HepG2 (cell line): ENCODE measurements around the gene LRRC73. TPM values are rescaled to one million over a fixed set of nuclear protein-coding genes. Genes with fewer than 3 reads are reported as not detected.

ENCODE experiments used
- ETV5 ChIP-seq: IDR thresholded peaks from 2 replicates; pipeline ENCODE4 v1.6.1; 2018; ENCODE audit warnings: missing biosample characterization, missing genetic modification reagents, inconsistent platforms, borderline replicate concordance
- HDAC6 ChIP-seq: fragments of 200-600 bp; sonication (generic); IDR thresholded peaks from 2 replicates; pipeline ENCODE4 v1.7.0; 2017; ENCODE audit warnings: mild to moderate bottlenecking, antibody characterized with exemption, low read length, low read depth
- KLF9 ChIP-seq: IDR thresholded peaks from 2 replicates; pipeline ENCODE4 v1.6.1; 2016; ENCODE audit warnings: low read depth
- MBD4 ChIP-seq: IDR thresholded peaks from 2 replicates; pipeline ENCODE4 v1.6.1; 2012; ENCODE audit warnings: low read length, inconsistent platforms, borderline replicate concordance
- NR2C2 ChIP-seq: sonication (generic); formaldehyde crosslinking; IDR thresholded peaks from 2 replicates; pipeline ENCODE4 v1.4.0; 2020; ENCODE audit warnings: missing genetic modification reagents, mild to moderate bottlenecking, moderate library complexity, borderline replicate concordance
- PCBP1 ChIP-seq: fragments of 200-400 bp; formaldehyde crosslinking; IDR thresholded peaks from 2 replicates; pipeline ENCODE4 v1.6.1; 2017; ENCODE audit warnings: mild to moderate bottlenecking, low read depth, low read length, borderline replicate concordance
- RNF2 ChIP-seq: fragments of 450-650 bp; conservative IDR thresholded peaks from 2 replicates; pipeline ENCODE4 v1.6.1; 2016; ENCODE audit warnings: low read depth
- SAFB2 ChIP-seq: sonication (generic); formaldehyde crosslinking; IDR thresholded peaks from 2 replicates; pipeline ENCODE4 v1.5.1; 2020; ENCODE audit warnings: missing genetic modification reagents, low read depth, mild to moderate bottlenecking, borderline replicate concordance
- SNAPC2 ChIP-seq: sonication (generic); formaldehyde crosslinking; IDR thresholded peaks from 2 replicates; pipeline ENCODE4 v1.8.1; 2022; ENCODE audit warnings: mild to moderate bottlenecking, missing genetic modification reagents
- SPEN ChIP-seq: sonication (generic); formaldehyde crosslinking; IDR thresholded peaks from 2 replicates; pipeline ENCODE4 v1.5.1; 2020; ENCODE audit warnings: low read depth, mild to moderate bottlenecking, missing genetic modification reagents
- SRY ChIP-seq: sonication (generic); formaldehyde crosslinking; IDR thresholded peaks from 2 replicates; pipeline ENCODE4 v1.8.0; 2022; ENCODE audit warnings: mild to moderate bottlenecking, missing genetic modification reagents
- TRIM24 ChIP-seq: sonication (generic); formaldehyde crosslinking; IDR thresholded peaks from 2 replicates; pipeline ENCODE4 v1.8.0; 2022; ENCODE audit warnings: mild to moderate bottlenecking, missing genetic modification reagents
- ZIK1 ChIP-seq: sonication (generic); formaldehyde crosslinking; IDR thresholded peaks from 2 replicates; pipeline ENCODE4 v1.5.0; 2020; ENCODE audit warnings: mild to moderate bottlenecking, low read depth, missing genetic modification reagents, borderline replicate concordance
- ZNF354B ChIP-seq: sonication (generic); formaldehyde crosslinking; IDR thresholded peaks from 2 replicates; pipeline ENCODE4 v1.8.0; 2022; ENCODE audit warnings: mild to moderate bottlenecking, missing genetic modification reagents
- ZNF546 ChIP-seq: sonication (generic); formaldehyde crosslinking; conservative IDR thresholded peaks from 2 replicates; pipeline ENCODE4 v1.8.1; 2023; ENCODE audit warnings: mild to moderate bottlenecking, missing genetic modification reagents
- ZNF775 ChIP-seq: sonication (generic); formaldehyde crosslinking; IDR thresholded peaks from 2 replicates; pipeline ENCODE4 v1.4.0; 2020; ENCODE audit warnings: missing genetic modification reagents, mild to moderate bottlenecking, moderate library complexity, borderline replicate concordance
- ZNF780A ChIP-seq: sonication (generic); formaldehyde crosslinking; IDR thresholded peaks from 2 replicates; pipeline ENCODE4 v1.8.0; 2022; ENCODE audit warnings: mild to moderate bottlenecking, missing genetic modification reagents, moderate library complexity
- ZSCAN30 ChIP-seq: sonication (generic); formaldehyde crosslinking; IDR thresholded peaks from 2 replicates; pipeline ENCODE4 v1.5.0; 2020; ENCODE audit warnings: mild to moderate bottlenecking, missing genetic modification reagents
- polyA plus RNA-seq, 8 experiments: library from polyadenylated mRNA; depleted of rRNA in 3 of 8; stranded (reverse) in 7 of 8; unstranded in 1 of 8; fragments of >200 nt; fragmentation: Illumina TruSeq in 4 of 8; extraction: Trizol in 4 of 8; gene quantifications; 2 replicates each; pipeline versions ENCODE4 v1.2.1 to v1.2.3, GENCODE V29; 2011 to 2016; ENCODE audit warnings: low read depth in 4 of 8, missing spikeins in 1 of 8, mixed read lengths in 1 of 8; ENCODE audit not compliant: insufficient read depth in 1 of 8
- total RNA-seq, 5 experiments: library from RNA; depleted of rRNA; stranded (reverse); fragments of >200 nt; fragmentation: Illumina TruSeq; extraction: Trizol; gene quantifications; 2 replicates each; pipeline ENCODE4 v1.2.3, GENCODE V29; 2016; ENCODE audit warnings: low read depth in 1 of 5
- TF ChIP-seq, protein P1 (sequence below): IDR thresholded peaks from 2 replicates; pipeline ENCODE4 v1.6.1; 2012; ENCODE audit warnings: low read length, improper control_type of control experiment
- TF ChIP-seq, protein P2 (sequence below): sonication (generic); formaldehyde crosslinking; IDR thresholded peaks from 2 replicates; pipeline ENCODE4 v1.4.0; 2020; ENCODE audit warnings: mild to moderate bottlenecking, missing genetic modification reagents
- TF ChIP-seq, protein P3 (sequence below): sonication (generic); formaldehyde crosslinking; conservative IDR thresholded peaks from 2 replicates; pipeline ENCODE4 v1.4.0; 2020; ENCODE audit warnings: missing genetic modification reagents
- TF ChIP-seq, protein P4 (sequence below): IDR thresholded peaks from 2 replicates; pipeline ENCODE4 v1.6.1; 2016; ENCODE audit warnings: missing genetic modification reagents, missing compliant biosample characterization

LRRC73 gene
- total and polyA plus RNA-seq, 2 of the 13 experiments (the other 11 are each of a cell fraction or from before 2014, with no cell fraction given), result 0.11 to 0.12 TPM

DNA sequence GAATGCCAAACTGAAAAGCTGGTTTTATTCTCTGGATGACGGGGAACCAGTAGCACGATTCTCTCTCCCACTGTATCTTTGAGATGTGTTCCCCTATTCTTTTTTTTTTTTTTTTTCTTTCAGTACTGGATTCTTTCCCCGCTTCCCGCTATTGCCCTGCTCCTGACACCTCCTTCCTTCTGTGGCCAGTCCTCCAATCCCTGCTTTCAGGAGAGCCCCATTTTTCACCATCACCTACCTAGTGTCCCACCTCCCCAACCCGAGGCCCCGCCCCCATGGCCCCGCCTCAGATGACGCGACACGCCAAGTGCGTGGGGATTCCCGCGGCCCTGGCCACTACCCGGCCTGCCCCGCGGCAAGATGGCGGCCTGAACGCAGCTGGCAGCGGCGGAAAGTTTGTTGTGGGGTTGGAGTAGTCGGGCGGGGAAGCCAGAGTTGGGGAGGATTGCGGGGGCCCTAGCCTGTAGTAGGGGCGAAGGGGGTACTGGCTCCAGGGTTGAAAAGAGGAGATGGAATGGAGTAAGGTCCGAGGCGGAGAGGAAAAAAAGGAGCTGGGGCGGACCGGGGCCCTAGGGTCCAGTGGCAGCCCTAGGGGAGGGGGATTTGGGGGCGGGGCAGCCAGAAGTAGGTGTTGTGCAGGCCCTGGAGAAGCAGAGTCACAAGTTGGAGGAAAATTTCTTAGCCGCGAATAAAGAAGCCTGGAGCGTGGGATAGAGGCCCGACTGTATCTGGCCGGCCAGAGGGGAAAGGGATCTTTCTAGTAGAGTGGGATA is 32.7 kb downstream of the LRRC73 start, which contains the start of gene TJAP1 (continued):
- TF ChIP-seq, protein P1, sequence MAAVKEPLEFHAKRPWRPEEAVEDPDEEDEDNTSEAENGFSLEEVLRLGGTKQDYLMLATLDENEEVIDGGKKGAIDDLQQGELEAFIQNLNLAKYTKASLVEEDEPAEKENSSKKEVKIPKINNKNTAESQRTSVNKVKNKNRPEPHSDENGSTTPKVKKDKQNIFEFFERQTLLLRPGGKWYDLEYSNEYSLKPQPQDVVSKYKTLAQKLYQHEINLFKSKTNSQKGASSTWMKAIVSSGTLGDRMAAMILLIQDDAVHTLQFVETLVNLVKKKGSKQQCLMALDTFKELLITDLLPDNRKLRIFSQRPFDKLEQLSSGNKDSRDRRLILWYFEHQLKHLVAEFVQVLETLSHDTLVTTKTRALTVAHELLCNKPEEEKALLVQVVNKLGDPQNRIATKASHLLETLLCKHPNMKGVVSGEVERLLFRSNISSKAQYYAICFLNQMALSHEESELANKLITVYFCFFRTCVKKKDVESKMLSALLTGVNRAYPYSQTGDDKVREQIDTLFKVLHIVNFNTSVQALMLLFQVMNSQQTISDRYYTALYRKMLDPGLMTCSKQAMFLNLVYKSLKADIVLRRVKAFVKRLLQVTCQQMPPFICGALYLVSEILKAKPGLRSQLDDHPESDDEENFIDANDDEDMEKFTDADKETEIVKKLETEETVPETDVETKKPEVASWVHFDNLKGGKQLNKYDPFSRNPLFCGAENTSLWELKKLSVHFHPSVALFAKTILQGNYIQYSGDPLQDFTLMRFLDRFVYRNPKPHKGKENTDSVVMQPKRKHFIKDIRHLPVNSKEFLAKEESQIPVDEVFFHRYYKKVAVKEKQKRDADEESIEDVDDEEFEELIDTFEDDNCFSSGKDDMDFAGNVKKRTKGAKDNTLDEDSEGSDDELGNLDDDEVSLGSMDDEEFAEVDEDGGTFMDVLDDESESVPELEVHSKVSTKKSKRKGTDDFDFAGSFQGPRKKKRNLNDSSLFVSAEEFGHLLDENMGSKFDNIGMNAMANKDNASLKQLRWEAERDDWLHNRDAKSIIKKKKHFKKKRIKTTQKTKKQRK, result no peak
- no peak for TF ChIP-seq ZNF354B (CRISPR knock-in tag)
- TF ChIP-seq, protein P2, sequence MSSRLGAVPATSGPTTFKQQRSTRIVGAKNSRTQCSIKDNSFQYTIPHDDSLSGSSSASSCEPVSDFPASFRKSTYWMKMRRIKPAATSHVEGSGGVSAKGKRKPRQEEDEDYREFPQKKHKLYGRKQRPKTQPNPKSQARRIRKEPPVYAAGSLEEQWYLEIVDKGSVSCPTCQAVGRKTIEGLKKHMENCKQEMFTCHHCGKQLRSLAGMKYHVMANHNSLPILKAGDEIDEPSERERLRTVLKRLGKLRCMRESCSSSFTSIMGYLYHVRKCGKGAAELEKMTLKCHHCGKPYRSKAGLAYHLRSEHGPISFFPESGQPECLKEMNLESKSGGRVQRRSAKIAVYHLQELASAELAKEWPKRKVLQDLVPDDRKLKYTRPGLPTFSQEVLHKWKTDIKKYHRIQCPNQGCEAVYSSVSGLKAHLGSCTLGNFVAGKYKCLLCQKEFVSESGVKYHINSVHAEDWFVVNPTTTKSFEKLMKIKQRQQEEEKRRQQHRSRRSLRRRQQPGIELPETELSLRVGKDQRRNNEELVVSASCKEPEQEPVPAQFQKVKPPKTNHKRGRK, result 0 out of 2 replicates have a peak, but pooled peaks have one; percentile 41
- 0 out of 2 replicates have a peak, but pooled peaks have one; percentile 57 for TF ChIP-seq PCBP1
- no peak for TF ChIP-seq ZIK1
- no peak for TF ChIP-seq RNF2
- TF ChIP-seq TRIM24 (CRISPR knock-in tag), result no peak
- TF ChIP-seq SRY (CRISPR knock-in tag), result peak; percentile 94
- no peak for TF ChIP-seq MBD4
- TF ChIP-seq ZNF775 (CRISPR knock-in tag), result peak; percentile 69; the same call in 1 of the 2 replicates
- peak; percentile 56; the same call in 1 of the 2 replicates for TF ChIP-seq ZNF780A (CRISPR knock-in tag)
- peak; percentile 78 for TF ChIP-seq NR2C2 (CRISPR knock-in tag)
- no peak for TF ChIP-seq SNAPC2
- TF ChIP-seq, protein P3, sequence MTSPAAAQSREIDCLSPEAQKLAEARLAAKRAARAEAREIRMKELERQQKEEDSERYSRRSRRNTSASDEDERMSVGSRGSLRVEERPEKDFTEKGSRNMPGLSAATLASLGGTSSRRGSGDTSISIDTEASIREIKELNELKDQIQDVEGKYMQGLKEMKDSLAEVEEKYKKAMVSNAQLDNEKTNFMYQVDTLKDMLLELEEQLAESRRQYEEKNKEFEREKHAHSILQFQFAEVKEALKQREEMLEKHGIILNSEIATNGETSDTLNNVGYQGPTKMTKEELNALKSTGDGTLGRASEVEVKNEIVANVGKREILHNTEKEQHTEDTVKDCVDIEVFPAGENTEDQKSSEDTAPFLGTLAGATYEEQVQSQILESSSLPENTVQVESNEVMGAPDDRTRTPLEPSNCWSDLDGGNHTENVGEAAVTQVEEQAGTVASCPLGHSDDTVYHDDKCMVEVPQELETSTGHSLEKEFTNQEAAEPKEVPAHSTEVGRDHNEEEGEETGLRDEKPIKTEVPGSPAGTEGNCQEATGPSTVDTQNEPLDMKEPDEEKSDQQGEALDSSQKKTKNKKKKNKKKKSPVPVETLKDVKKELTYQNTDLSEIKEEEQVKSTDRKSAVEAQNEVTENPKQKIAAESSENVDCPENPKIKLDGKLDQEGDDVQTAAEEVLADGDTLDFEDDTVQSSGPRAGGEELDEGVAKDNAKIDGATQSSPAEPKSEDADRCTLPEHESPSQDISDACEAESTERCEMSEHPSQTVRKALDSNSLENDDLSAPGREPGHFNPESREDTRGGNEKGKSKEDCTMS (CRISPR knock-in tag), result no peak
- no peak for TF ChIP-seq SAFB2
- TF ChIP-seq HDAC6, result no peak
- TF ChIP-seq ETV5 (CRISPR knock-in tag), result peak; percentile 49; the same call in 1 of the 2 replicates
- no peak for TF ChIP-seq ZNF546
- TF ChIP-seq SPEN (CRISPR knock-in tag), result peak; percentile 90
- TF ChIP-seq ZSCAN30 (CRISPR knock-in tag), result no peak
- TF ChIP-seq, protein P4, sequence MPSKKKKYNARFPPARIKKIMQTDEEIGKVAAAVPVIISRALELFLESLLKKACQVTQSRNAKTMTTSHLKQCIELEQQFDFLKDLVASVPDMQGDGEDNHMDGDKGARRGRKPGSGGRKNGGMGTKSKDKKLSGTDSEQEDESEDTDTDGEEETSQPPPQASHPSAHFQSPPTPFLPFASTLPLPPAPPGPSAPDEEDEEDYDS, result peak; percentile 94
- no peak for TF ChIP-seq KLF9
